Measurements from ENCODE around the gene WNK1. TPM values are rescaled to one million over a fixed set of nuclear protein-coding genes. Genes with fewer than 3 reads are reported as not detected.

WNK1 gene
- total and polyA plus RNA-seq, 9 donors = 49.5 to 83.7 (median 65.1) TPM

Other genes starting within 250 kb of the WNK1 start
- gene NINJ2, start 89.1 kb upstream of the WNK1 start, total RNA-seq = 3.2 TPM
- 1 to 10 TPM; 3.3 to 6.6 (median 5.5) TPM for gene NINJ2, start 89.1 kb upstream of the WNK1 start, polyA plus RNA-seq (ENCODE audit: insufficient read depth in 1 of 8, insufficient read length in 8 of 8, low replicate concordance in 1 of 8)
- 16.8 TPM for gene RAD52, start 197.1 kb downstream of the WNK1 start, total RNA-seq
- 10 to 100 TPM; 10.6 to 23.0 (median 16.4) TPM for gene RAD52, start 197.1 kb downstream of the WNK1 start, polyA plus RNA-seq (ENCODE audit: insufficient read depth in 1 of 8, insufficient read length in 8 of 8, low replicate concordance in 1 of 8)
- gene ERC1, start 238.6 kb downstream of the WNK1 start, total RNA-seq = 25.1 TPM
- gene ERC1, start 238.6 kb downstream of the WNK1 start, polyA plus RNA-seq (ENCODE audit: insufficient read depth in 1 of 8, insufficient read length in 8 of 8, low replicate concordance in 1 of 8) = 10 to 100 TPM; 15.8 to 32.5 (median 24.7) TPM

Data from muscle of leg (tissue), 9 donors.